Ovary (tissue), 9 donors: ENCODE measurements around the gene PHOX2B. TPM values are rescaled to one million over a fixed set of nuclear protein-coding genes. Genes with fewer than 3 reads are reported as not detected.
"Not testable (repeated sequence)": the region's sequence is repeated elsewhere in the genome, so short reads cannot be mapped to it uniquely, and the experiment has no call there.

Source experiments
- DNase-seq, 5 donors: peaks; one replicate each; pipeline ENCODE4 v3.0.0-alpha.2; 2019 to 2020
- H3K27ac ChIP-seq, 2 donors: fragments of 200-600 bp; one replicate each; pipeline versions ENCODE4 v1.5.1 to v1.8.0; 2019 to 2022
- H3K27me3 ChIP-seq: fragments of 200-600 bp; one replicate; pipeline ENCODE4 v1.8.0; 2022
- H3K36me3 ChIP-seq: fragments of 200-600 bp; sonication (generic); one replicate; pipeline ENCODE4 v1.5.1; 2019
- H3K4me1 ChIP-seq: one replicate; pipeline ENCODE4 v1.8.1; 2013; ENCODE audit warnings: mild to moderate bottlenecking, moderate library complexity; ENCODE audit not compliant: insufficient read depth
- H3K4me3 ChIP-seq: fragments of 200-600 bp; sonication (generic); one replicate; pipeline ENCODE4 v1.5.1; 2017
- H3K9me3 ChIP-seq, 2 donors: fragments of 200-600 bp in 1 of 2; sonication (generic) in 1 of 2; one replicate each; pipeline versions ENCODE4 v1.5.1 to v1.8.1; 2013 to 2019; ENCODE audit warnings: mild to moderate bottlenecking in 1 of 2, moderate library complexity in 1 of 2
- CTCF ChIP-seq, 3 donors: fragments of 450-650 bp in 2 of 3; fragments of 200-600 bp in 1 of 3; IDR thresholded peaks; one replicate each; pipeline versions ENCODE4 v1.5.1 to v1.8.0; 2016 to 2022; ENCODE audit warnings: antibody characterized with exemption in 3 of 3, mild to moderate bottlenecking in 1 of 3
- EP300 ChIP-seq: sonication (generic); formaldehyde crosslinking; IDR thresholded peaks from one replicate; pipeline ENCODE4 v1.6.1; 2017; ENCODE audit warnings: antibody characterized with exemption
- POLR2A ChIP-seq: fragments of 450-650 bp; IDR thresholded peaks from one replicate; pipeline ENCODE4 v1.6.1; 2017; ENCODE audit warnings: antibody characterized with exemption, mild to moderate bottlenecking, moderate library complexity
- WGBS, 3 donors: extraction: QIAGEN DNeasy Blood & Tissue Kit in 1 of 3; methylation state at CpG; one replicate each; pipeline versions ENCODE4 v1.1.5 to v1.1.7; 2013 to 2017; 5-methylcytosine and 5-hydroxymethylcytosine counted together
- intact Hi-C, 4 donors: fragments of 100-400 bp; cut with DNase I; formaldehyde crosslinking; loops; one replicate each; pipeline versions ENCODE4 v1.11.0 to v1.15.1; 2022 to 2023
- polyA plus RNA-seq, 2 donors: library from polyadenylated mRNA; stranded (reverse); fragments of 200-250 nt in 1 of 2; fragments of 350-450 nt in 1 of 2; fragmentation: Illumina TruSeq in 1 of 2; extraction: RNeasy Lipid Tissue Mini Kit (QIAGEN cat#74804) in 1 of 2; gene quantifications; one replicate each; pipeline ENCODE4 v1.2.3, GENCODE V29; 2013 to 2014
- total RNA-seq, 7 donors: library from RNA; depleted of rRNA in 2 of 7; stranded (reverse); fragments of >200 nt in 2 of 7; fragmentation: NEBNext Ultra II Directional in 3 of 7; extraction: Animal tissue kit (Norgen Biotek cat#: 25700) in 3 of 7; gene quantifications; one replicate each; pipeline versions ENCODE4 v1.1.0 to v1.2.4, GENCODE V29; 2016 to 2023
- donor health status: DM: no; HTN: no; CAD: no; lungs with moderate emphysema.
- donor health status: DM: no; HTN: no; CAD: no.
- donor health status: Bipolar disorder and iron deficiency.
- donor health status: DM: yes; HTN: yes; CAD: no.
- donor health status: DM: no; HTN: no; CAD: no.
- donor health status: DM: yes; HTN: yes; CAD: no.

Gene PHOX2B
- total and polyA plus RNA-seq, 9 donors = not detected

DNA sequence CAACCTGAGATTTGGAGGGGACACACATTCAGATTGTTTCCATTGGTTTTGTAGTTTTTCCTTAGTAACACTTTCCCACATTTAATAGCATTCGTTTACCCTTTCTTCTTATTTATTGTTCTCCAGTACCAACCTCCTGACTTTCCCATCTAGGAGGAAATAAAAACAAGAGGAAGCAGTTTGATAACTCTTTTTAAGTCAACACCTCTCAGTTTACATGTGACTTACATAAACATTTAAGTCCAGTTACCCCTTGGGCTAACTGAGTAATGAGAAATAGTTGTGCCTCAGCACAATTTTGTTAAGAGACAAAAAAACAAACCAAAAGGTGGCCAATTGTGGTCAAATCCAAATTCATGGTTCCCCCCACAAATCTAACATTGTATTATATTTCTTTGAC, 34.8 kb downstream of the PHOX2B start:
- TF ChIP-seq CTCF (IDR thresholded peaks at IDR 0.05) (no peak), EP300 (no peak), POLR2A (no peak)
- Histone ChIP-seq H3K27me3 (no peaks in the 10 kb centered on the region), H3K9me3 (no peaks in the 10 kb centered on the region), H3K4me3 (no peak overlapping the region), H3K4me1 (no peaks in the 10 kb centered on the region), H3K27ac (no peak overlapping the region), H3K36me3 (no peaks in the 10 kb centered on the region)
- intact Hi-C loops = no loop called here
- WGBS, 3 donors = 65 to 72% (median 66%) methylated on average over 1 of the region's 1 CpG
- DNase-seq = no peak

DNA sequence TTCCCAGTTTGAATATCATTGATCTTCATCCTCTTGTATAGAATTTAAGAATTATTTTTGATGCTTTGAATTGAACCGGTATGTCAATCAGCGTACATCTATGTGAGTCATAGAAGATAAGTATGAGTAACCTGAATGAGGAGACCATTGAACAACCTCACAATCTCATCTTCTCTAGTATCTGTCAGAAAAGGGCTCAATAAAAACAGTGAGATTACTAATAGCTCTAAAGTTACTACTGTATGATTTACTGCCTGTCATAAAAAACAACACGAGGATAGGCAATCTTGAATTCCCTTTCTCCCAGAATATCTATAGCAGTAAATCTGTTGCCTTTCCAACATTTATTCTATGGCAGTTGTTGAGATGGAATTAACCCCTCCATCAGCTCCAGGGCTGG, 36.1 kb downstream of the PHOX2B start:
- 47 to 65% (median 65%) methylated on average over 3 of the region's 3 CpGs for WGBS, 3 donors
- no peak for DNase-seq
- Histone ChIP-seq H3K4me1 (no peaks in the 10 kb centered on the region), H3K27ac (no peak overlapping the region), H3K4me3 (no peak overlapping the region), H3K9me3 (no peaks in the 10 kb centered on the region), H3K36me3 (no peaks in the 10 kb centered on the region), H3K27me3 (no peaks in the 10 kb centered on the region)
- TF ChIP-seq EP300 = no peak
- TF ChIP-seq CTCF (IDR thresholded peaks at IDR 0.05) = no peak
- no peak for TF ChIP-seq POLR2A
- intact Hi-C loops = no loop called here

DNA sequence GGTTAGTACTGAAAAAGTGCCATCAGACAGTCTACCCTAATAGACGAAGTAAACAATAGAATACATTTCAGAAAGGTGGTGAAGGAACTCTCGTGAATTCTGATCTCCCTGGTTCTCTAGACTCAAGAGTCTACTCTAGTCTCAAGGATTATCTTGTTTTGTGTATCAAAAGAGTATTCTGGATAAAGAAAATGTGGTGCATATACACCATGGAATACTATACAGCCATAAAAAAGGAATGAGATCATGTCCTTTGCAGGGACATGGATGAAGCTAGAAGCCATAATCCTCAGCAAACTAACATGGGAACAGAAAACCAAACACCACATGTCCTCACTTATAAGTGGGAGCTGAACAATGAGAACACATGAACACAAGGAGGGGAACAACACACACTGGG, 36.9 kb downstream of the PHOX2B start:
- H3K36me3 ChIP-seq, H3K4me3 ChIP-seq, H3K27ac ChIP-seq, DNase-seq, H3K9me3 ChIP-seq, intact Hi-C loops, H3K27me3 ChIP-seq, H3K4me1 ChIP-seq: not testable (repeated sequence)
- WGBS, 3 donors = 91 to 97% (median 92%) methylated on average over 2 of the region's 2 CpGs

DNA sequence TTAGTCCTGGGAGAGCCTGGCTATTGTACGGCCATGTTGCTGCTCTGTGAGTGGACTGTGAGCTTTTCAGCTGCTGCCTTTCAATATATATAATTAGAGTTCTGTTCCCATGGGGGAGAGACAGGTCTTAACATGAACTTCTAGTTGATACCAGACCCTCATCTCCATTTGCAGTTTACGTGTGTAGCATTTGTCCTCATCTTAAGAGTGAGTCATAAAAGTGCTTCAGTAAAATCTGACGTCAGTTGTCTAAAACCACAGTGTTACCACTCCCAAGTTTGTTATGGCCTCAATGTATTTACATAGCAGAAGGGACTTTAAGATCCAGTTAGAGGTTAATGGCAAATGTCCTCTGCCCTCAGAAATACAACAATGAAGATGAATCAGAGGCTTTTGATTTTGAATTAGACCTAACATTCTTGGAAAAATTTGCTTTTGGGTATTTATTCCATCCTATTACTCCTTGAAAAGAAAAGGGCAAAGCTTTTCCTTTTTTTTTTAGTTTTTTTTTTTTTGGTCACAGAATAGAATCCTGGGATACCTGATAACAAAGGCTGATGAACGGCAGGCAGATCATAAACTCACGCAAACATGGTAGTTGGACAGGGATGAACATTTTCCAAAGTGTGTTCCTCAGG, 38.6 kb downstream of the PHOX2B start:
- 55 to 58% (median 55%) methylated on average over 5 of the region's 5 CpGs for WGBS, 3 donors
- intact Hi-C loops = no loop called here
- Histone ChIP-seq H3K4me3 (no peak overlapping the region), H3K4me1 (no peaks in the 10 kb centered on the region), H3K36me3 (no peaks in the 10 kb centered on the region), H3K9me3 (no peaks in the 10 kb centered on the region), H3K27ac (no peak overlapping the region), H3K27me3 (no peaks in the 10 kb centered on the region)
- TF ChIP-seq POLR2A = no peak
- DNase-seq = no peak

DNA sequence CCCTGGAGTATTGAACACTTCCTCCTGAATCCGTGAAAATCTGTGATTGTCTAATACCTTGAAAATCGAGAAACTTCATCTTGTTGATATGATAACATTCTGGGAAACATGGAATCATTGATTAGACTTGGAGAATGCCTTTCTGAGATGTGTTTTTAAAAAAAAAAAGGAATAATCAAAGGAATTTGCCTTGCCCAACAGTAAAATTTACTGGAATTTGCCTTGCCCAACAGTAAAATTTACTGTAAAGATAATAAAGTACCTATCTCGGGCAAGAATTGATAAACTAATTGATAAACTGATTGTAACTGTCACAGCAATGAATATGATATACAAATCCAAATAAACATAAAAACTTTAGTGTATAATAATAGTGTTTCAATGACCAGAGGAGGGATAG, 44.7 kb downstream of the PHOX2B start:
- Histone ChIP-seq H3K9me3 (no peaks in the 10 kb centered on the region), H3K4me1 (no peaks in the 10 kb centered on the region), H3K4me3 (no peak overlapping the region), H3K36me3 (no peaks in the 10 kb centered on the region), H3K27me3 (no peaks in the 10 kb centered on the region), H3K27ac (no peak overlapping the region)
- intact Hi-C loops = loop anchor here in 1 of 4 donors (5.0 kb wide), 1 partner anchor 179 kb away; no protein-coding TSS in a partner anchor
- 54 to 61% (median 56%) methylated on average over 3 of the region's 3 CpGs for WGBS, 3 donors
- no peak for DNase-seq
- TF ChIP-seq POLR2A (no peak), CTCF (IDR thresholded peaks at IDR 0.05) (no peak)
